ENCODE results near the gene MAPKAPK5. TPM values are rescaled to one million over a fixed set of nuclear protein-coding genes. Genes with fewer than 3 reads are reported as not detected.

MAPKAPK5 gene
- total and polyA plus RNA-seq, 2 experiments from 2014 or later: 41.5 to 77.0 TPM

DNA sequence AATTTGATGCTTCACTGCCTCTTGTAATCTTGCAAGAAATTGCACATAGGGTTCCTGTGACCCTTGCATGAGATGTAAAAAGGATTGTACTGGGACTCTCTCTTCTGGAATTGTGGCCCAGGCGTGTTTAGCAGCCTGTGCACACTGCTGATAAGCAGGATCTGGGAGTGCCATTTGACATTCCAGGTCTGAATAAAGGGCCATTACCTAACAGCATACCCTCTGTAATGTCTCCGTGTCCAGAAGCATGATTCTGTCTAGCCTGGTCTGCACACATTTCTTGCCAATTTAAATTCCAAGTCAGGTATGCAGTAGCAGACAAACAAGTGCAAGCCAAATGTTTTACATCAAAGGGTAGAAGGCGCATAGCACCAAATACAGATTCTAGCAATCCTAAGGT, 18.1 kb upstream of the MAPKAPK5 start:
- H3K27ac Mint-ChIP-seq: no peak overlapping the region
- Histone ChIP-seq H2AFZ (no peak overlapping the region), H3K9me2 (ENCODE audit: insufficient read depth) (no peaks in the 10 kb centered on the region), H3F3A (replicated peaks; ENCODE audit: low read depth) (no peaks in the 10 kb centered on the region), H3K36me3 (ENCODE audit: insufficient read depth) (no peaks in the 10 kb centered on the region), H3K27me3 (ENCODE audit: insufficient read depth) (no peaks in the 10 kb centered on the region), H3K27ac (ENCODE audit: low read depth) (no peak overlapping the region), H3K4me3 (no peak overlapping the region), H3K79me2 (replicated peaks; ENCODE audit: insufficient read depth) (no peaks in the 10 kb centered on the region), H3K4me1 (ENCODE audit: insufficient read depth) (no peaks in the 10 kb centered on the region; the same call in 1 of the 2 replicates), H4K20me1 (replicated peaks; ENCODE audit: insufficient read depth) (no peaks in the 10 kb centered on the region), H3K4me2 (no peak overlapping the region)
- H3K4me1 Mint-ChIP-seq: peaks cover 40% of the 10 kb centered on the region
- H3K4me3 Mint-ChIP-seq: no peak overlapping the region
- DNase-seq (ENCODE audit: low spot score) (no peak), ATAC-seq (no peak)
- no peaks in the 10 kb centered on the region for H3K36me3 Mint-ChIP-seq (ENCODE audit: low read depth)
- H3K9me3 Mint-ChIP-seq: peaks cover 8% of the 10 kb centered on the region; the same call in 2 of the 3 replicates
- H3K27me3 Mint-ChIP-seq (ENCODE audit: insufficient read depth, low read depth, poor library complexity): peaks cover 6% of the 10 kb centered on the region
- TF ChIP-seq ZNF331 (CRISPR knock-in tag; IDR thresholded peaks at IDR 0.05; ENCODE audit: low read depth): no peak
- TF ChIP-seq STAT1 (IDR thresholded peaks at IDR 0.05; ENCODE audit: unreplicated experiment): no peak
- TF ChIP-seq ZNF462 (CRISPR knock-in tag; IDR thresholded peaks at IDR 0.05): no peak
- TF ChIP-seq EZH2 (IDR thresholded peaks at IDR 0.05; ENCODE audit: low read depth, unreplicated experiment): no peak
- TF ChIP-seq, protein P1, sequence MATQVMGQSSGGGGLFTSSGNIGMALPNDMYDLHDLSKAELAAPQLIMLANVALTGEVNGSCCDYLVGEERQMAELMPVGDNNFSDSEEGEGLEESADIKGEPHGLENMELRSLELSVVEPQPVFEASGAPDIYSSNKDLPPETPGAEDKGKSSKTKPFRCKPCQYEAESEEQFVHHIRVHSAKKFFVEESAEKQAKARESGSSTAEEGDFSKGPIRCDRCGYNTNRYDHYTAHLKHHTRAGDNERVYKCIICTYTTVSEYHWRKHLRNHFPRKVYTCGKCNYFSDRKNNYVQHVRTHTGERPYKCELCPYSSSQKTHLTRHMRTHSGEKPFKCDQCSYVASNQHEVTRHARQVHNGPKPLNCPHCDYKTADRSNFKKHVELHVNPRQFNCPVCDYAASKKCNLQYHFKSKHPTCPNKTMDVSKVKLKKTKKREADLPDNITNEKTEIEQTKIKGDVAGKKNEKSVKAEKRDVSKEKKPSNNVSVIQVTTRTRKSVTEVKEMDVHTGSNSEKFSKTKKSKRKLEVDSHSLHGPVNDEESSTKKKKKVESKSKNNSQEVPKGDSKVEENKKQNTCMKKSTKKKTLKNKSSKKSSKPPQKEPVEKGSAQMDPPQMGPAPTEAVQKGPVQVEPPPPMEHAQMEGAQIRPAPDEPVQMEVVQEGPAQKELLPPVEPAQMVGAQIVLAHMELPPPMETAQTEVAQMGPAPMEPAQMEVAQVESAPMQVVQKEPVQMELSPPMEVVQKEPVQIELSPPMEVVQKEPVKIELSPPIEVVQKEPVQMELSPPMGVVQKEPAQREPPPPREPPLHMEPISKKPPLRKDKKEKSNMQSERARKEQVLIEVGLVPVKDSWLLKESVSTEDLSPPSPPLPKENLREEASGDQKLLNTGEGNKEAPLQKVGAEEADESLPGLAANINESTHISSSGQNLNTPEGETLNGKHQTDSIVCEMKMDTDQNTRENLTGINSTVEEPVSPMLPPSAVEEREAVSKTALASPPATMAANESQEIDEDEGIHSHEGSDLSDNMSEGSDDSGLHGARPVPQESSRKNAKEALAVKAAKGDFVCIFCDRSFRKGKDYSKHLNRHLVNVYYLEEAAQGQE (IDR thresholded peaks at IDR 0.05; ENCODE audit: unreplicated experiment): no peak
- no peak for TF ChIP-seq POLR2AphosphoS5 (IDR thresholded peaks at IDR 0.05; ENCODE audit: low read depth)
- no peak for TF ChIP-seq EZH2phosphoT487 (IDR thresholded peaks at IDR 0.05; ENCODE audit: unreplicated experiment)
- TF ChIP-seq NANOG (IDR thresholded peaks at IDR 0.05; ENCODE audit: borderline replicate concordance): no peak
- no peak for TF ChIP-seq JUNB (IDR thresholded peaks at IDR 0.05; ENCODE audit: unreplicated experiment)
- TF ChIP-seq CREB1 (CRISPR knock-in tag; IDR thresholded peaks at IDR 0.05; ENCODE audit: low read depth): no peak
- TF ChIP-seq ZNF114 (CRISPR knock-in tag; IDR thresholded peaks at IDR 0.05): no peak
- TF ChIP-seq, protein P2, sequence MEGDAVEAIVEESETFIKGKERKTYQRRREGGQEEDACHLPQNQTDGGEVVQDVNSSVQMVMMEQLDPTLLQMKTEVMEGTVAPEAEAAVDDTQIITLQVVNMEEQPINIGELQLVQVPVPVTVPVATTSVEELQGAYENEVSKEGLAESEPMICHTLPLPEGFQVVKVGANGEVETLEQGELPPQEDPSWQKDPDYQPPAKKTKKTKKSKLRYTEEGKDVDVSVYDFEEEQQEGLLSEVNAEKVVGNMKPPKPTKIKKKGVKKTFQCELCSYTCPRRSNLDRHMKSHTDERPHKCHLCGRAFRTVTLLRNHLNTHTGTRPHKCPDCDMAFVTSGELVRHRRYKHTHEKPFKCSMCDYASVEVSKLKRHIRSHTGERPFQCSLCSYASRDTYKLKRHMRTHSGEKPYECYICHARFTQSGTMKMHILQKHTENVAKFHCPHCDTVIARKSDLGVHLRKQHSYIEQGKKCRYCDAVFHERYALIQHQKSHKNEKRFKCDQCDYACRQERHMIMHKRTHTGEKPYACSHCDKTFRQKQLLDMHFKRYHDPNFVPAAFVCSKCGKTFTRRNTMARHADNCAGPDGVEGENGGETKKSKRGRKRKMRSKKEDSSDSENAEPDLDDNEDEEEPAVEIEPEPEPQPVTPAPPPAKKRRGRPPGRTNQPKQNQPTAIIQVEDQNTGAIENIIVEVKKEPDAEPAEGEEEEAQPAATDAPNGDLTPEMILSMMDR (conservative IDR thresholded peaks at IDR 0.05; ENCODE audit: low read depth in 2 of 2): no peak
- no peak for TF ChIP-seq ETS1 (IDR thresholded peaks at IDR 0.05)
